H9 (cell line): ENCODE measurements around the gene CEP120. TPM values are rescaled to one million over a fixed set of nuclear protein-coding genes. Genes with fewer than 3 reads are reported as not detected.
A peak's percentile ranks its signal among the peaks of the same experiment; 100 is the strongest.

Experiments used
- DNase-seq: peaks from one replicate; pipeline ENCODE4 v3.0.0-alpha.2; 2017
- H2AFZ ChIP-seq: one replicate; pipeline ENCODE4 v1.6.1; 2013; ENCODE audit warnings: mild to moderate bottlenecking, low read length, control low read depth, moderate library complexity
- H2AK5ac ChIP-seq: 2 replicates; pipeline ENCODE4 v1.6.1; 2013; ENCODE audit warnings: low read length, control low read depth, mixed read lengths; ENCODE audit not compliant: insufficient read length
- H2BK120ac ChIP-seq: one replicate; pipeline ENCODE4 v1.6.1; 2013; ENCODE audit warnings: low read depth, mild to moderate bottlenecking, low read length, control low read depth, inconsistent platforms; ENCODE audit not compliant: poor library complexity, severe bottlenecking
- H2BK12ac ChIP-seq: 2 replicates; pipeline ENCODE4 v1.6.1; 2013; ENCODE audit warnings: low read length, control low read depth, mixed read lengths, low read depth; ENCODE audit not compliant: insufficient read length
- H2BK15ac ChIP-seq: 2 replicates; pipeline ENCODE4 v1.6.1; 2013; ENCODE audit warnings: low read depth, low read length, control low read depth
- H2BK20ac ChIP-seq: one replicate; pipeline ENCODE4 v1.6.1; 2013; ENCODE audit warnings: low read depth, mild to moderate bottlenecking, low read length, control low read depth, inconsistent platforms; ENCODE audit not compliant: poor library complexity, severe bottlenecking
- H2BK5ac ChIP-seq: 2 replicates; pipeline ENCODE4 v1.6.1; 2013; ENCODE audit warnings: low read length, control low read depth, mixed read lengths; ENCODE audit not compliant: insufficient read length
- H3K14ac ChIP-seq: 2 replicates; pipeline ENCODE4 v1.6.1; 2013; ENCODE audit warnings: low read length, control low read depth; ENCODE audit not compliant: insufficient read depth
- H3K18ac ChIP-seq: 2 replicates; pipeline ENCODE4 v1.6.1; 2013; ENCODE audit warnings: low read depth, mild to moderate bottlenecking, mixed read lengths, low read length, control low read depth; ENCODE audit not compliant: insufficient read length
- H3K23ac ChIP-seq: 2 replicates; pipeline ENCODE4 v1.6.1; 2013; ENCODE audit warnings: low read length, control low read depth, mixed read lengths, low read depth; ENCODE audit not compliant: insufficient read length
- H3K23me2 ChIP-seq: 2 replicates; pipeline ENCODE4 v1.6.1; 2013; ENCODE audit warnings: low read depth, mild to moderate bottlenecking, mixed read lengths, low read length, control low read depth; ENCODE audit not compliant: insufficient read length, poor library complexity, severe bottlenecking
- H3K27ac ChIP-seq: 2 replicates; pipeline ENCODE4 v1.5.1; 2013; ENCODE audit warnings: low read length, control low read depth, mixed read lengths, low read depth; ENCODE audit not compliant: insufficient read length
- H3K27me3 ChIP-seq: 2 replicates; pipeline ENCODE4 v1.6.1; 2013; ENCODE audit warnings: low read length, control low read depth, inconsistent platforms; ENCODE audit not compliant: insufficient read depth
- H3K4ac ChIP-seq: 2 replicates; pipeline ENCODE4 v1.6.1; 2013; ENCODE audit warnings: low read depth, mild to moderate bottlenecking, control low read depth, inconsistent platforms, low read length, moderate library complexity
- H3K4me1 ChIP-seq: 2 replicates; pipeline ENCODE4 v1.6.1; 2013; ENCODE audit warnings: low read length, control low read depth, inconsistent platforms; ENCODE audit not compliant: insufficient read depth
- H3K4me2 ChIP-seq: 2 replicates; pipeline ENCODE4 v1.6.1; 2013; ENCODE audit warnings: low read length, control low read depth, mixed read lengths; ENCODE audit not compliant: insufficient read length, insufficient read depth
- H3K56ac ChIP-seq: 2 replicates; pipeline ENCODE4 v1.6.1; 2013; ENCODE audit warnings: low read depth, mild to moderate bottlenecking, mixed read lengths, low read length, control low read depth; ENCODE audit not compliant: insufficient read length
- H3K79me1 ChIP-seq: 2 replicates; pipeline ENCODE4 v1.6.1; 2013; ENCODE audit warnings: low read depth, mild to moderate bottlenecking, moderate library complexity, low read length, control low read depth, inconsistent platforms; ENCODE audit not compliant: insufficient read depth, poor library complexity, severe bottlenecking
- H3K79me2 ChIP-seq: 2 replicates; pipeline ENCODE4 v1.6.1; 2013; ENCODE audit warnings: low read length, control low read depth, inconsistent platforms; ENCODE audit not compliant: insufficient read depth
- H3K9ac ChIP-seq: 2 replicates; pipeline ENCODE4 v1.6.1; 2013; ENCODE audit warnings: low read length, control low read depth, mixed read lengths; ENCODE audit not compliant: insufficient read length; ENCODE audit errors: extremely low read depth
- H3K9me3 ChIP-seq: one replicate; pipeline ENCODE4 v1.6.1; 2013; ENCODE audit warnings: low read depth, low read length, inconsistent platforms; ENCODE audit not compliant: control insufficient read depth
- H3T11ph ChIP-seq: one replicate; pipeline ENCODE4 v1.6.1; 2013; ENCODE audit warnings: mild to moderate bottlenecking, low read length, control low read depth, inconsistent platforms
- H4K20me1 ChIP-seq: one replicate; pipeline ENCODE4 v1.6.1; 2013; ENCODE audit not compliant: control insufficient read depth, insufficient read length, insufficient read depth
- H4K5ac ChIP-seq: 2 replicates; pipeline ENCODE4 v1.6.1; 2013; ENCODE audit warnings: low read depth, mild to moderate bottlenecking, mixed read lengths, low read length, control low read depth; ENCODE audit not compliant: insufficient read length
- H4K8ac ChIP-seq: replicated peaks from 2 replicates; pipeline ENCODE4 v1.6.1; 2013; ENCODE audit warnings: low read length, control low read depth, mixed read lengths, low read depth; ENCODE audit not compliant: insufficient read length
- H4K91ac ChIP-seq: 2 replicates; pipeline ENCODE4 v1.6.1; 2013; ENCODE audit warnings: low read depth, mild to moderate bottlenecking, moderate library complexity, mixed read lengths, low read length, control low read depth; ENCODE audit not compliant: insufficient read length
- H3K27ac Mint-ChIP-seq, 3 experiments: 2 replicates in 2 of 3; 3 replicates in 1 of 3; pipeline ENCODE4 v1.8.0; 2020 to 2021; ENCODE audit warnings: mixed read lengths in 3 of 3, mild to moderate bottlenecking in 1 of 3, moderate library complexity in 1 of 3
- H3K27me3 Mint-ChIP-seq: 2 replicates; pipeline ENCODE4 v1.8.0; 2021; ENCODE audit warnings: low read depth, mild to moderate bottlenecking, moderate library complexity, mixed read lengths
- H3K36me3 Mint-ChIP-seq, 3 experiments: 2 replicates in 2 of 3; 3 replicates in 1 of 3; pipeline ENCODE4 v1.8.0; 2020 to 2021; ENCODE audit warnings: low read depth in 3 of 3, mixed read lengths in 3 of 3; ENCODE audit not compliant: insufficient read depth in 1 of 3
- H3K4me1 Mint-ChIP-seq, 2 experiments: 2 replicates each; pipeline ENCODE4 v1.8.0; 2020; ENCODE audit warnings: mixed read lengths in 2 of 2
- H3K4me3 Mint-ChIP-seq, 2 experiments: 2 replicates in 1 of 2; 3 replicates in 1 of 2; pipeline ENCODE4 v1.8.0; 2020 to 2021; ENCODE audit warnings: mild to moderate bottlenecking in 2 of 2, mixed read lengths in 2 of 2, moderate library complexity in 1 of 2
- H3K9me3 Mint-ChIP-seq, 2 experiments: 2 replicates in 1 of 2; 3 replicates in 1 of 2; pipeline ENCODE4 v1.8.0; 2020; ENCODE audit warnings: mild to moderate bottlenecking in 2 of 2, mixed read lengths in 2 of 2, moderate library complexity in 1 of 2
- CTCF ChIP-seq: fragments of 200-600 bp; sonication (generic); conservative IDR thresholded peaks from 3 replicates; pipeline ENCODE4 v1.8.0; 2021; ENCODE audit warnings: antibody characterized with exemption, mild to moderate bottlenecking
- WGBS: extraction: QIAGEN DNeasy Blood & Tissue Kit; methylation state at CpG from one replicate; pipeline ENCODE4 v1.1.7; 2013; ENCODE audit warnings: missing lambda C conversion rate, low lambda C conversion rate, mixed read lengths; ENCODE audit not compliant: insufficient read length; ENCODE audit errors: extremely low coverage; 5-methylcytosine and 5-hydroxymethylcytosine counted together
- total RNA-seq: library from RNA; stranded (reverse); gene quantifications from 2 replicates; pipeline ENCODE4 v1.2.1, GENCODE V29; 2021

Gene CEP120
- total RNA-seq, 1 experiment from 2014 or later: 22.5 TPM

GRCh38 chr5:123455640-123456039, 32.4 kb upstream of the CEP120 start:
- Histone ChIP-seq H3K23me2 (no peaks in the 10 kb centered on the region), H3K27ac (no peak overlapping the region), H3K14ac (no peak overlapping the region), H3K4me2 (no peak overlapping the region), H2BK20ac (no peak overlapping the region), H4K8ac (no peak overlapping the region), H2AK5ac (no peak overlapping the region), H4K5ac (no peak overlapping the region), H3K56ac (no peak overlapping the region), H2BK5ac (no peak overlapping the region), H2BK15ac (no peak overlapping the region), H3K18ac (no peak overlapping the region), H3K23ac (no peak overlapping the region), H3K9me3 (no peaks in the 10 kb centered on the region), H3K4ac (no peak overlapping the region), H4K91ac (no peak overlapping the region), H4K20me1 (no peaks in the 10 kb centered on the region), H3K79me1 (no peaks in the 10 kb centered on the region), H3K9ac (no peak overlapping the region), H3T11ph (no peak overlapping the region), H3K27me3 (no peaks in the 10 kb centered on the region), H3K79me2 (no peaks in the 10 kb centered on the region), H2BK12ac (no peak overlapping the region), H2BK120ac (no peak overlapping the region), H3K4me1 (no peaks in the 10 kb centered on the region), H2AFZ (no peak overlapping the region)
- no peak overlapping the region for H3K27ac Mint-ChIP-seq
- no CpG with 5 or more reads among the region's 2 CpGs for WGBS
- H3K4me1 Mint-ChIP-seq: peaks cover 20 to 24% of the 10 kb centered on the region in 2 experiments
- H3K9me3 Mint-ChIP-seq: no peaks in the 10 kb centered on the region; a peak in 2 of 5 replicates
- no peaks in the 10 kb centered on the region for H3K36me3 Mint-ChIP-seq
- no peak overlapping the region for H3K4me3 Mint-ChIP-seq
- TF ChIP-seq CTCF: peak; percentile 49; the same call in 2 of the 3 replicates
- DNase-seq: no peak
- H3K27me3 Mint-ChIP-seq: no peaks in the 10 kb centered on the region
